ENCODE results near the gene SLC23A2. TPM values are rescaled to one million over a fixed set of nuclear protein-coding genes. Genes with fewer than 3 reads are reported as not detected.

SLC23A2 gene
- total RNA-seq, 1 donor from 2014 or later, result 79.8 TPM

DNA sequence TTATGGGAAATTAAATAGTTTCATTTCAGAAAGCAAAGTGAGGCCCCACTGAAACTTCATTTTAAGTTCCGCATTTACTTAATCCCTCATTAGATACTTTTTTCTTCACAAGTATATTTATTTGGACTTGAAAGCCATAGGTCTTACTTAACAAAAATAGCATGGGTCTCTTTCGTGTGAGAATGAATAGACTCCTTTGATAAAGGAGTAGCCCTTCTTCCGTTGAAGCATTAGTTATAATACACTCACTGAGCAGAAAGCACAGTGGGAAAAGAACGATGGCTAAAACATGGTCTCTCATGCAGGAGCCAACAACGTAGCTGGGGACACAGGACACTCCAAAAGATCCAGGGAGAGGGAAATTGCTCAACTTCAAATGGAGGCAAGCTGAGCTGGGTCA lies 130.4 kb downstream of the SLC23A2 start:
- H3K36me3 Mint-ChIP-seq (ENCODE audit: low read depth), result peaks cover 91% of the 10 kb centered on the region
- DNase-seq (no peak), ATAC-seq (ENCODE audit: low read depth) (no peak)
- intact Hi-C loops (cut with micrococcal nuclease), result no loop called here
- peaks cover 6% of the 10 kb centered on the region for H3K4me1 Mint-ChIP-seq
- ChIA-PET POLR2A (no interaction called here), CTCF (no interaction called here)
- TF ChIP-seq, protein P1, sequence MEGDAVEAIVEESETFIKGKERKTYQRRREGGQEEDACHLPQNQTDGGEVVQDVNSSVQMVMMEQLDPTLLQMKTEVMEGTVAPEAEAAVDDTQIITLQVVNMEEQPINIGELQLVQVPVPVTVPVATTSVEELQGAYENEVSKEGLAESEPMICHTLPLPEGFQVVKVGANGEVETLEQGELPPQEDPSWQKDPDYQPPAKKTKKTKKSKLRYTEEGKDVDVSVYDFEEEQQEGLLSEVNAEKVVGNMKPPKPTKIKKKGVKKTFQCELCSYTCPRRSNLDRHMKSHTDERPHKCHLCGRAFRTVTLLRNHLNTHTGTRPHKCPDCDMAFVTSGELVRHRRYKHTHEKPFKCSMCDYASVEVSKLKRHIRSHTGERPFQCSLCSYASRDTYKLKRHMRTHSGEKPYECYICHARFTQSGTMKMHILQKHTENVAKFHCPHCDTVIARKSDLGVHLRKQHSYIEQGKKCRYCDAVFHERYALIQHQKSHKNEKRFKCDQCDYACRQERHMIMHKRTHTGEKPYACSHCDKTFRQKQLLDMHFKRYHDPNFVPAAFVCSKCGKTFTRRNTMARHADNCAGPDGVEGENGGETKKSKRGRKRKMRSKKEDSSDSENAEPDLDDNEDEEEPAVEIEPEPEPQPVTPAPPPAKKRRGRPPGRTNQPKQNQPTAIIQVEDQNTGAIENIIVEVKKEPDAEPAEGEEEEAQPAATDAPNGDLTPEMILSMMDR (IDR thresholded peaks at IDR 0.05), result no peak
- H3K4me3 Mint-ChIP-seq, result no peak overlapping the region
- H3K27ac Mint-ChIP-seq, result no peak overlapping the region
- H3K9me3 Mint-ChIP-seq, result no peaks in the 10 kb centered on the region
- no peaks in the 10 kb centered on the region for H3K27me3 Mint-ChIP-seq

DNA sequence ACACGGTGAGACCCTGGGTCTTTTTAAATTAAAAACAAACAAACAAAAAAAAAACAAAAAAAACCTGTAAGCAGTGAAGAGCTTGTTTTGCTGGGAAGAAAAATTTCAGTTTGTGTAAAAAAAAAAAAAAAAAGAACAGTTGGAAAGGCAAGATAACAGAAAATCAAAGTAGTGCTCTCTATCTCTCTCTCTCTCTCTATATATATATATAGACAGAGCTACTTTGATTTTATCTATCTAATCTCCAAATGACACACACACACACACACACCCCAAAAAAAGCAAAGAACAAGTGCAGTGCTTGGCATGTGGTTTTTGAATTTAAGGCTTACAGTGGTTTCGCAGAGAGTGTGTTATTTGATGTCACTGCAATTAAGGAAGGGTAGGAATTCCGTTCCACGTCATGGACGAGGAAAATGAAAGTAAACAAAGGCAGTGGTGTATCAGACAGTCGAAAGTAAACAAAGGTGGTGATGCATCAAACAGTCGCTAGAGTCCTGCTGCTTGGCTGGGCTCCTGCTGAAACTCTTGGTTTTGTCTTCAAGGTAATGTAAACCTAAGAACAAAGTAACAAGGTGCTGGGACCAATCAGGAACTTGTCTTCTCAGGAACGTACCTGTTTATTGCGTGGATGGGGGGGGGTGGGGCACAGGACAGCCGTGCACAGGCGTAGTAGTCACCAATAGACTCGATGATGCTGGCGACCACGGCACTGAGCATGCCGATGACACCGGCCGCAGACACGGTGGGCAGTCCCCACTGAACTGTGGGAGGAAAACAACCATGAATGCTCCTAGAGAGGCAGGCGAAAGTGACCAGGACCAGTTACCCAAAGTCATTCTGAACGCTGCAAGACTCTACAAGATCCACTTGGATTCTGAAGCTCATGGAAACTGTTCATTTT lies 131.8 kb downstream of the SLC23A2 start:
- ChIA-PET CTCF (no interaction called here), POLR2A (no interaction called here)
- no peak for DNase-seq
- H3K36me3 Mint-ChIP-seq (ENCODE audit: low read depth), result peaks cover 89% of the 10 kb centered on the region
- no peaks in the 10 kb centered on the region for H3K4me1 Mint-ChIP-seq
- no peak for ATAC-seq (ENCODE audit: low read depth)
- no peak overlapping the region for H3K27ac Mint-ChIP-seq
- H3K9me3 Mint-ChIP-seq, result no peaks in the 10 kb centered on the region
- TF ChIP-seq, protein P1 (IDR thresholded peaks at IDR 0.05), result no peak
- intact Hi-C loops (cut with micrococcal nuclease), result no loop called here
- H3K4me3 Mint-ChIP-seq, result no peak overlapping the region
- H3K27me3 Mint-ChIP-seq, result no peaks in the 10 kb centered on the region

- Mint-ChIP-seq H3K27ac (no peak overlapping the region), H3K36me3 (ENCODE audit: low read depth) (peaks cover 87% of the 10 kb centered on the region), H3K4me3 (no peak overlapping the region), H3K9me3 (no peaks in the 10 kb centered on the region), H3K4me1 (no peaks in the 10 kb centered on the region), H3K27me3 (no peaks in the 10 kb centered on the region)
- CTCF ChIA-PET, result no interaction called here
- ATAC-seq (ENCODE audit: low read depth) (no peak), DNase-seq (no peak)
- POLR2A ChIA-PET, result no interaction called here
- TF ChIP-seq, protein P1 (IDR thresholded peaks at IDR 0.05), result no peak
- intact Hi-C loops (cut with micrococcal nuclease), result no loop called here
These were observed 134.3 kb downstream of the SLC23A2 start for GRCh38 chr20:4867051-4867450.

- H3K27ac Mint-ChIP-seq, result peak overlapping the region; percentile 63
These were observed 134.9 kb downstream of the SLC23A2 start for GRCh38 chr20:4866429-4866828.

GRCh38 chr20:4864311-4864752 lies 137.0 kb downstream of the SLC23A2 start:
- intact Hi-C loops (cut with micrococcal nuclease), result no loop called here
- H3K9me3 Mint-ChIP-seq, result no peaks in the 10 kb centered on the region
- TF ChIP-seq, protein P1 (IDR thresholded peaks at IDR 0.05), result no peak
- H3K4me1 Mint-ChIP-seq, result no peaks in the 10 kb centered on the region
- CTCF ChIA-PET, result no interaction called here
- POLR2A ChIA-PET, result no interaction called here
- no peak for DNase-seq
- no peak overlapping the region for H3K4me3 Mint-ChIP-seq
- no peak for ATAC-seq (ENCODE audit: low read depth)
- H3K36me3 Mint-ChIP-seq (ENCODE audit: low read depth), result peaks cover 91% of the 10 kb centered on the region
- H3K27ac Mint-ChIP-seq, result no peak overlapping the region
- no peaks in the 10 kb centered on the region for H3K27me3 Mint-ChIP-seq

More at GRCh38 chr20:4866429-4866828, 134.9 kb downstream of the SLC23A2 start:
- no peaks in the 10 kb centered on the region for H3K4me1 Mint-ChIP-seq
- no peak overlapping the region for H3K4me3 Mint-ChIP-seq
- CTCF ChIA-PET, result interaction anchor here (0.6 kb wide), 1 partner anchor 109 kb away, joined by 3 read pairs; no protein-coding TSS in a partner anchor
- H3K9me3 Mint-ChIP-seq, result no peaks in the 10 kb centered on the region
- no peak for ATAC-seq (ENCODE audit: low read depth)
- POLR2A ChIA-PET, result interaction anchor here (0.6 kb wide), 1 partner anchor 8 kb away, joined by 3 read pairs; no protein-coding TSS in a partner anchor
- intact Hi-C loops (cut with micrococcal nuclease), result no loop called here
- DNase-seq, result no peak
- H3K36me3 Mint-ChIP-seq (ENCODE audit: low read depth), result peaks cover 91% of the 10 kb centered on the region
- no peaks in the 10 kb centered on the region for H3K27me3 Mint-ChIP-seq
- TF ChIP-seq, protein P1 (IDR thresholded peaks at IDR 0.05), result no peak
